NB4 (cell line): ENCODE measurements around the gene TBX2.

Experiments used
- MYC ChIP-seq: IDR thresholded peaks from 2 replicates; pipeline ENCODE4 v1.6.1; 2011; ENCODE audit warnings: low read depth, low read length
- POLR2A ChIP-seq: IDR thresholded peaks from 2 replicates; pipeline ENCODE4 v1.6.1; 2011; ENCODE audit warnings: mild to moderate bottlenecking; ENCODE audit not compliant: insufficient read length; ENCODE audit errors: extremely low read depth
- TF ChIP-seq, protein P1 (sequence below): IDR thresholded peaks from one replicate; pipeline ENCODE4 v1.5.1; 2012; ENCODE audit warnings: low read depth, low read length

- TF ChIP-seq, protein P1, sequence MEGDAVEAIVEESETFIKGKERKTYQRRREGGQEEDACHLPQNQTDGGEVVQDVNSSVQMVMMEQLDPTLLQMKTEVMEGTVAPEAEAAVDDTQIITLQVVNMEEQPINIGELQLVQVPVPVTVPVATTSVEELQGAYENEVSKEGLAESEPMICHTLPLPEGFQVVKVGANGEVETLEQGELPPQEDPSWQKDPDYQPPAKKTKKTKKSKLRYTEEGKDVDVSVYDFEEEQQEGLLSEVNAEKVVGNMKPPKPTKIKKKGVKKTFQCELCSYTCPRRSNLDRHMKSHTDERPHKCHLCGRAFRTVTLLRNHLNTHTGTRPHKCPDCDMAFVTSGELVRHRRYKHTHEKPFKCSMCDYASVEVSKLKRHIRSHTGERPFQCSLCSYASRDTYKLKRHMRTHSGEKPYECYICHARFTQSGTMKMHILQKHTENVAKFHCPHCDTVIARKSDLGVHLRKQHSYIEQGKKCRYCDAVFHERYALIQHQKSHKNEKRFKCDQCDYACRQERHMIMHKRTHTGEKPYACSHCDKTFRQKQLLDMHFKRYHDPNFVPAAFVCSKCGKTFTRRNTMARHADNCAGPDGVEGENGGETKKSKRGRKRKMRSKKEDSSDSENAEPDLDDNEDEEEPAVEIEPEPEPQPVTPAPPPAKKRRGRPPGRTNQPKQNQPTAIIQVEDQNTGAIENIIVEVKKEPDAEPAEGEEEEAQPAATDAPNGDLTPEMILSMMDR, result no peak
- TF ChIP-seq POLR2A (no peak), MYC (no peak)
Observed at GRCh38 chr17:61376931-61377838, 22.5 kb upstream of the TBX2 start.
